CD14-positive monocyte (primary cell): Measurements from ENCODE around the gene RIT2. TPM values are rescaled to one million over a fixed set of nuclear protein-coding genes. Genes with fewer than 3 reads are reported as not detected.

Experiments
- DNase-seq, 3 donors: peaks; one replicate each; pipeline ENCODE4 v3.0.0-alpha.2; 2011 to 2022
- H2AFZ ChIP-seq: 2 replicates; pipeline ENCODE4 v1.6.0; 2012; ENCODE audit warnings: mild to moderate bottlenecking, low read depth, low read length, inconsistent platforms; ENCODE audit not compliant: insufficient read depth, poor library complexity, severe bottlenecking
- H3K27ac ChIP-seq, 2 donors: 1 replicate in 1 of 2; 2 replicates in 1 of 2; pipeline ENCODE4 v1.5.1; 2012 to 2013; ENCODE audit warnings: low read length in 2 of 2, control low read depth in 1 of 2, inconsistent platforms in 1 of 2, low read depth in 1 of 2, mild to moderate bottlenecking in 1 of 2
- H3K27me3 ChIP-seq, 2 donors: one replicate each; pipeline versions ENCODE4 v1.6.0 to v1.6.1; 2011 to 2013; ENCODE audit warnings: low read length in 2 of 2; ENCODE audit not compliant: control insufficient read depth in 2 of 2, insufficient read depth in 2 of 2
- H3K36me3 ChIP-seq, 2 donors: replicated peaks in 1 of 2; 1 replicate in 1 of 2; 2 replicates in 1 of 2; pipeline versions ENCODE4 v1.5.1 to v1.6.1; 2012 to 2013; ENCODE audit warnings: low read length in 2 of 2, control low read depth in 1 of 2, inconsistent platforms in 1 of 2, mild to moderate bottlenecking in 1 of 2; ENCODE audit not compliant: insufficient read depth in 2 of 2, control insufficient read depth in 1 of 2
- H3K4me1 ChIP-seq, 2 donors: 1 replicate in 1 of 2; 2 replicates in 1 of 2; pipeline versions ENCODE4 v1.5.1 to v1.6.1; 2012 to 2013; ENCODE audit warnings: low read length in 2 of 2, control low read depth in 1 of 2, inconsistent platforms in 1 of 2, mild to moderate bottlenecking in 1 of 2, moderate library complexity in 1 of 2; ENCODE audit not compliant: insufficient read depth in 2 of 2, control insufficient read depth in 1 of 2
- H3K4me2 ChIP-seq: replicated peaks from 2 replicates; pipeline ENCODE3; 2012; ENCODE audit warnings: low read length, moderate library complexity, mild to moderate bottlenecking; ENCODE audit not compliant: poor library complexity, severe bottlenecking; ENCODE audit errors: extremely low read depth
- H3K4me3 ChIP-seq, 3 experiments: fragments of 200-600 bp in 1 of 3; sonication (generic) in 1 of 3; replicated peaks in 1 of 3; 1 replicate in 2 of 3; 2 replicates in 1 of 3; pipeline ENCODE4 v1.5.1; 2011 to 2013; ENCODE audit warnings: low read length in 3 of 3, mild to moderate bottlenecking in 3 of 3, control low read depth in 2 of 3, low read depth in 2 of 3, inconsistent platforms in 1 of 3, moderate library complexity in 1 of 3
- H3K79me2 ChIP-seq: 2 replicates; pipeline ENCODE4 v1.6.0; 2012; ENCODE audit warnings: mild to moderate bottlenecking, control low read depth, inconsistent platforms, low read length, moderate library complexity; ENCODE audit not compliant: insufficient read depth
- H3K9ac ChIP-seq: 2 replicates; pipeline ENCODE4 v1.6.0; 2017; ENCODE audit warnings: low read length, mild to moderate bottlenecking; ENCODE audit not compliant: insufficient read depth, poor library complexity, severe bottlenecking
- H3K9me3 ChIP-seq, 2 donors: replicated peaks in 1 of 2; 1 replicate in 1 of 2; 2 replicates in 1 of 2; pipeline versions ENCODE4 v1.5.1 to v1.6.1; 2012 to 2013; ENCODE audit warnings: low read length in 2 of 2, control low read depth in 1 of 2; ENCODE audit not compliant: control insufficient read depth in 1 of 2, insufficient read depth in 1 of 2
- H4K20me1 ChIP-seq: 2 replicates; pipeline ENCODE4 v1.6.0; 2012; ENCODE audit warnings: mild to moderate bottlenecking, low read length, control low read depth, moderate library complexity; ENCODE audit not compliant: insufficient read depth
- H3K27ac Mint-ChIP-seq, 7 donors: one replicate each; pipeline ENCODE4 v1.8.0; 2020; ENCODE audit warnings: mild to moderate bottlenecking in 7 of 7, mixed read lengths in 7 of 7, moderate library complexity in 6 of 7, inconsistent platforms in 2 of 7
- H3K27me3 Mint-ChIP-seq, 3 donors: one replicate each; pipeline ENCODE4 v1.8.0; 2021 to 2022; ENCODE audit warnings: low read depth in 3 of 3, mild to moderate bottlenecking in 3 of 3, mixed read lengths in 3 of 3, moderate library complexity in 3 of 3, inconsistent platforms in 1 of 3
- H3K36me3 Mint-ChIP-seq, 2 donors: one replicate each; pipeline ENCODE4 v1.8.0; 2020; ENCODE audit warnings: mixed read lengths in 2 of 2, inconsistent platforms in 1 of 2, mild to moderate bottlenecking in 1 of 2
- H3K4me1 Mint-ChIP-seq: one replicate; pipeline ENCODE4 v1.8.0; 2020; ENCODE audit warnings: mild to moderate bottlenecking, mixed read lengths
- H3K4me3 Mint-ChIP-seq, 2 donors: one replicate each; pipeline ENCODE4 v1.8.0; 2020; ENCODE audit warnings: mild to moderate bottlenecking in 2 of 2, mixed read lengths in 2 of 2, moderate library complexity in 1 of 2
- H3K9me3 Mint-ChIP-seq, 7 donors: one replicate each; pipeline ENCODE4 v1.8.0; 2020 to 2022; ENCODE audit warnings: mixed read lengths in 7 of 7, mild to moderate bottlenecking in 6 of 7, moderate library complexity in 6 of 7, inconsistent platforms in 2 of 7
- WGBS: methylation state at CpG from one replicate; pipeline ENCODE4 v1.1.5; 2013; ENCODE audit warnings: missing lambda C conversion rate; ENCODE audit not compliant: insufficient coverage; 5-methylcytosine and 5-hydroxymethylcytosine counted together
- intact Hi-C, 2 donors: fragments of 100-400 bp; cut with micrococcal nuclease; formaldehyde crosslinking; loops; one replicate each; pipeline versions ENCODE4 v1.15.0 to v1.15.1; 2023
- polyA plus RNA-seq, 3 donors: library from polyadenylated mRNA; depleted of rRNA in 1 of 3; unstranded in 2 of 3; stranded (reverse) in 1 of 3; fragments of 300-500 nt in 2 of 3; fragments of >200 nt in 1 of 3; fragmentation: Illumina TruSeq in 2 of 3; gene quantifications; 1 replicate in 2 of 3; 2 replicates in 1 of 3; pipeline ENCODE4 v1.2.3, GENCODE V29; 2012 to 2021
- TF ChIP-seq, protein P1 (sequence below): fragments of 200-600 bp; IDR thresholded peaks from one replicate; pipeline ENCODE4 v1.8.0; 2022; ENCODE audit warnings: antibody characterized with exemption, mild to moderate bottlenecking

RIT2 gene
- polyA plus RNA-seq, 3 donors, result not detected

- no peak overlapping the region for H3K4me3 ChIP-seq
- Mint-ChIP-seq H3K4me3 (no peak overlapping the region), H3K9me3 (no peaks in the 10 kb centered on the region), H3K4me1 (no peaks in the 10 kb centered on the region), H3K27me3 (no peaks in the 10 kb centered on the region), H3K27ac (no peak overlapping the region), H3K36me3 (no peaks in the 10 kb centered on the region)
- no peak for DNase-seq
- H3K4me1 ChIP-seq, result no peaks in the 10 kb centered on the region
- TF ChIP-seq, protein P1, sequence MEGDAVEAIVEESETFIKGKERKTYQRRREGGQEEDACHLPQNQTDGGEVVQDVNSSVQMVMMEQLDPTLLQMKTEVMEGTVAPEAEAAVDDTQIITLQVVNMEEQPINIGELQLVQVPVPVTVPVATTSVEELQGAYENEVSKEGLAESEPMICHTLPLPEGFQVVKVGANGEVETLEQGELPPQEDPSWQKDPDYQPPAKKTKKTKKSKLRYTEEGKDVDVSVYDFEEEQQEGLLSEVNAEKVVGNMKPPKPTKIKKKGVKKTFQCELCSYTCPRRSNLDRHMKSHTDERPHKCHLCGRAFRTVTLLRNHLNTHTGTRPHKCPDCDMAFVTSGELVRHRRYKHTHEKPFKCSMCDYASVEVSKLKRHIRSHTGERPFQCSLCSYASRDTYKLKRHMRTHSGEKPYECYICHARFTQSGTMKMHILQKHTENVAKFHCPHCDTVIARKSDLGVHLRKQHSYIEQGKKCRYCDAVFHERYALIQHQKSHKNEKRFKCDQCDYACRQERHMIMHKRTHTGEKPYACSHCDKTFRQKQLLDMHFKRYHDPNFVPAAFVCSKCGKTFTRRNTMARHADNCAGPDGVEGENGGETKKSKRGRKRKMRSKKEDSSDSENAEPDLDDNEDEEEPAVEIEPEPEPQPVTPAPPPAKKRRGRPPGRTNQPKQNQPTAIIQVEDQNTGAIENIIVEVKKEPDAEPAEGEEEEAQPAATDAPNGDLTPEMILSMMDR, result no peak
- H3K4me2 ChIP-seq, result no peak overlapping the region
- no peaks in the 10 kb centered on the region for H3K79me2 ChIP-seq
- WGBS, result no CpG with 5 or more reads among the region's 1 CpG
- H2AFZ ChIP-seq, result no peak overlapping the region
- H3K9ac ChIP-seq, result no peak overlapping the region
- H3K9me3 ChIP-seq, result no peaks in the 10 kb centered on the region
- H3K36me3 ChIP-seq, result no peaks in the 10 kb centered on the region
- no peaks in the 10 kb centered on the region for H4K20me1 ChIP-seq
- no peak overlapping the region for H3K27ac ChIP-seq
- intact Hi-C loops, result no loop called here
- H3K27me3 ChIP-seq, result no peaks in the 10 kb centered on the region
Observed at GRCh38 chr18:43010611-43011010, 104.9 kb downstream of the RIT2 start.

GRCh38 chr18:43009674-43010073 lies 105.8 kb downstream of the RIT2 start:
- no peaks in the 10 kb centered on the region for H3K27me3 Mint-ChIP-seq
- Histone ChIP-seq H3K4me2 (no peak overlapping the region), H4K20me1 (no peaks in the 10 kb centered on the region), H3K4me3 (no peak overlapping the region), H3K79me2 (no peaks in the 10 kb centered on the region), H3K9me3 (no peaks in the 10 kb centered on the region), H2AFZ (no peak overlapping the region), H3K27me3 (no peaks in the 10 kb centered on the region), H3K4me1 (no peaks in the 10 kb centered on the region), H3K27ac (no peak overlapping the region), H3K9ac (no peak overlapping the region), H3K36me3 (no peaks in the 10 kb centered on the region)
- WGBS, result 87% methylated on average over 4 of the region's 5 CpGs
- intact Hi-C loops, result no loop called here
- H3K4me1 Mint-ChIP-seq, result no peaks in the 10 kb centered on the region
- no peaks in the 10 kb centered on the region for H3K9me3 Mint-ChIP-seq
- H3K4me3 Mint-ChIP-seq, result no peak overlapping the region
- H3K27ac Mint-ChIP-seq, result no peak overlapping the region
- DNase-seq, result no peak
- no peaks in the 10 kb centered on the region for H3K36me3 Mint-ChIP-seq
- TF ChIP-seq, protein P1, result no peak
